CD14-positive monocyte (primary cell): ENCODE data around the gene PGBD1. TPM values are rescaled to one million over a fixed set of nuclear protein-coding genes. Genes with fewer than 3 reads are reported as not detected.

Source experiments
- DNase-seq, 3 donors: peaks; one replicate each; pipeline ENCODE4 v3.0.0-alpha.2; 2011 to 2022
- H2AFZ ChIP-seq: 2 replicates; pipeline ENCODE4 v1.6.0; 2012; ENCODE audit warnings: mild to moderate bottlenecking, low read depth, low read length, inconsistent platforms; ENCODE audit not compliant: insufficient read depth, poor library complexity, severe bottlenecking
- H3K27ac ChIP-seq, 2 donors: 1 replicate in 1 of 2; 2 replicates in 1 of 2; pipeline ENCODE4 v1.5.1; 2012 to 2013; ENCODE audit warnings: low read length in 2 of 2, control low read depth in 1 of 2, inconsistent platforms in 1 of 2, low read depth in 1 of 2, mild to moderate bottlenecking in 1 of 2
- H3K27me3 ChIP-seq, 2 donors: one replicate each; pipeline versions ENCODE4 v1.6.0 to v1.6.1; 2011 to 2013; ENCODE audit warnings: low read length in 2 of 2; ENCODE audit not compliant: control insufficient read depth in 2 of 2, insufficient read depth in 2 of 2
- H3K36me3 ChIP-seq, 2 donors: replicated peaks in 1 of 2; 1 replicate in 1 of 2; 2 replicates in 1 of 2; pipeline versions ENCODE4 v1.5.1 to v1.6.1; 2012 to 2013; ENCODE audit warnings: low read length in 2 of 2, control low read depth in 1 of 2, inconsistent platforms in 1 of 2, mild to moderate bottlenecking in 1 of 2; ENCODE audit not compliant: insufficient read depth in 2 of 2, control insufficient read depth in 1 of 2
- H3K4me1 ChIP-seq, 2 donors: 1 replicate in 1 of 2; 2 replicates in 1 of 2; pipeline versions ENCODE4 v1.5.1 to v1.6.1; 2012 to 2013; ENCODE audit warnings: low read length in 2 of 2, control low read depth in 1 of 2, inconsistent platforms in 1 of 2, mild to moderate bottlenecking in 1 of 2, moderate library complexity in 1 of 2; ENCODE audit not compliant: insufficient read depth in 2 of 2, control insufficient read depth in 1 of 2
- H3K4me2 ChIP-seq: replicated peaks from 2 replicates; pipeline ENCODE3; 2012; ENCODE audit warnings: low read length, moderate library complexity, mild to moderate bottlenecking; ENCODE audit not compliant: poor library complexity, severe bottlenecking; ENCODE audit errors: extremely low read depth
- H3K4me3 ChIP-seq, 3 experiments: fragments of 200-600 bp in 1 of 3; sonication (generic) in 1 of 3; replicated peaks in 1 of 3; 1 replicate in 2 of 3; 2 replicates in 1 of 3; pipeline ENCODE4 v1.5.1; 2011 to 2013; ENCODE audit warnings: low read length in 3 of 3, mild to moderate bottlenecking in 3 of 3, control low read depth in 2 of 3, low read depth in 2 of 3, inconsistent platforms in 1 of 3, moderate library complexity in 1 of 3
- H3K79me2 ChIP-seq: 2 replicates; pipeline ENCODE4 v1.6.0; 2012; ENCODE audit warnings: mild to moderate bottlenecking, control low read depth, inconsistent platforms, low read length, moderate library complexity; ENCODE audit not compliant: insufficient read depth
- H3K9ac ChIP-seq: 2 replicates; pipeline ENCODE4 v1.6.0; 2017; ENCODE audit warnings: low read length, mild to moderate bottlenecking; ENCODE audit not compliant: insufficient read depth, poor library complexity, severe bottlenecking
- H3K9me3 ChIP-seq, 2 donors: replicated peaks in 1 of 2; 1 replicate in 1 of 2; 2 replicates in 1 of 2; pipeline versions ENCODE4 v1.5.1 to v1.6.1; 2012 to 2013; ENCODE audit warnings: low read length in 2 of 2, control low read depth in 1 of 2; ENCODE audit not compliant: control insufficient read depth in 1 of 2, insufficient read depth in 1 of 2
- H4K20me1 ChIP-seq: 2 replicates; pipeline ENCODE4 v1.6.0; 2012; ENCODE audit warnings: mild to moderate bottlenecking, low read length, control low read depth, moderate library complexity; ENCODE audit not compliant: insufficient read depth
- H3K27ac Mint-ChIP-seq, 7 donors: one replicate each; pipeline ENCODE4 v1.8.0; 2020; ENCODE audit warnings: mild to moderate bottlenecking in 7 of 7, mixed read lengths in 7 of 7, moderate library complexity in 6 of 7, inconsistent platforms in 2 of 7
- H3K27me3 Mint-ChIP-seq, 3 donors: one replicate each; pipeline ENCODE4 v1.8.0; 2021 to 2022; ENCODE audit warnings: low read depth in 3 of 3, mild to moderate bottlenecking in 3 of 3, mixed read lengths in 3 of 3, moderate library complexity in 3 of 3, inconsistent platforms in 1 of 3
- H3K36me3 Mint-ChIP-seq, 2 donors: one replicate each; pipeline ENCODE4 v1.8.0; 2020; ENCODE audit warnings: mixed read lengths in 2 of 2, inconsistent platforms in 1 of 2, mild to moderate bottlenecking in 1 of 2
- H3K4me1 Mint-ChIP-seq: one replicate; pipeline ENCODE4 v1.8.0; 2020; ENCODE audit warnings: mild to moderate bottlenecking, mixed read lengths
- H3K4me3 Mint-ChIP-seq, 2 donors: one replicate each; pipeline ENCODE4 v1.8.0; 2020; ENCODE audit warnings: mild to moderate bottlenecking in 2 of 2, mixed read lengths in 2 of 2, moderate library complexity in 1 of 2
- H3K9me3 Mint-ChIP-seq, 7 donors: one replicate each; pipeline ENCODE4 v1.8.0; 2020 to 2022; ENCODE audit warnings: mixed read lengths in 7 of 7, mild to moderate bottlenecking in 6 of 7, moderate library complexity in 6 of 7, inconsistent platforms in 2 of 7
- CTCF ChIP-seq: fragments of 200-600 bp; IDR thresholded peaks from one replicate; pipeline ENCODE4 v1.8.0; 2022; ENCODE audit warnings: antibody characterized with exemption, mild to moderate bottlenecking
- WGBS: methylation state at CpG from one replicate; pipeline ENCODE4 v1.1.5; 2013; ENCODE audit warnings: missing lambda C conversion rate; ENCODE audit not compliant: insufficient coverage; 5-methylcytosine and 5-hydroxymethylcytosine counted together
- intact Hi-C, 2 donors: fragments of 100-400 bp; cut with micrococcal nuclease; formaldehyde crosslinking; loops; one replicate each; pipeline versions ENCODE4 v1.15.0 to v1.15.1; 2023
- polyA plus RNA-seq, 3 donors: library from polyadenylated mRNA; depleted of rRNA in 1 of 3; unstranded in 2 of 3; stranded (reverse) in 1 of 3; fragments of 300-500 nt in 2 of 3; fragments of >200 nt in 1 of 3; fragmentation: Illumina TruSeq in 2 of 3; gene quantifications; 1 replicate in 2 of 3; 2 replicates in 1 of 3; pipeline ENCODE4 v1.2.3, GENCODE V29; 2012 to 2021

The PGBD1 gene
- polyA plus RNA-seq, 3 donors = 0.15 to 0.36 (median 0.17) TPM

- no CpG with 5 or more reads among the region's 2 CpGs for whole genome bisulfite sequencing
- H4K20me1 ChIP-seq = no peaks in the 10 kb centered on the region
- intact Hi-C loops = loop anchor here (10.0 kb wide), 3 partner anchors 68 to 1198 kb away; partner anchors contain the start of genes ZNF165 (in 1 of the 2) and ZSCAN26 (in 1 of the 2)
Observed at GRCh38 chr6:28333047-28333446, 51.7 kb downstream of the PGBD1 start.

GRCh38 chr6:28333599-28334018, 52.2 kb downstream of the PGBD1 start:
- Histone ChIP-seq H3K9ac (no peak overlapping the region), H3K27ac (no peak overlapping the region), H3K4me1 (peaks cover 15 to 16% of the 10 kb centered on the region in 2 donors), H3K9me3 (peaks cover 0 to 6% of the 10 kb centered on the region in 2 donors), H4K20me1 (no peaks in the 10 kb centered on the region), H3K27me3 (no peaks in the 10 kb centered on the region), H3K79me2 (no peaks in the 10 kb centered on the region), H3K4me3 (no peak overlapping the region), H3K36me3 (no peaks in the 10 kb centered on the region), H3K4me2 (no peak overlapping the region), H2AFZ (no peak overlapping the region)
- H3K4me3 Mint-ChIP-seq = no peak overlapping the region
- peaks cover 4 to 12% (median 9%) of the 10 kb centered on the region in 7 donors for H3K9me3 Mint-ChIP-seq
- no peak for DNase-seq
- peaks cover 0 to 2% of the 10 kb centered on the region in 2 donors for H3K36me3 Mint-ChIP-seq
- intact Hi-C loops = loop anchor here (10.0 kb wide), 3 partner anchors 69 to 1199 kb away; partner anchors contain the start of genes ZNF165 (in 1 of the 2) and ZSCAN26 (in 1 of the 2)
- H3K27ac Mint-ChIP-seq = peak overlapping the region in 1 of 7 donors; percentile 14
- H3K4me1 Mint-ChIP-seq = peaks cover 5% of the 10 kb centered on the region
- 25% methylated on average over 1 of the region's 1 CpG for WGBS
- TF ChIP-seq CTCF = no peak
- no peaks in the 10 kb centered on the region for H3K27me3 Mint-ChIP-seq

More at GRCh38 chr6:28333047-28333446, 51.7 kb downstream of the PGBD1 start:
- Mint-ChIP-seq H3K4me3 (no peak overlapping the region), H3K36me3 (peaks cover 0 to 2% of the 10 kb centered on the region in 2 donors), H3K9me3 (peaks cover 6 to 15% (median 12%) of the 10 kb centered on the region in 7 donors), H3K4me1 (peaks cover 5% of the 10 kb centered on the region), H3K27me3 (no peaks in the 10 kb centered on the region), H3K27ac (no peak overlapping the region)
- H3K27ac ChIP-seq = no peak overlapping the region
- no peak overlapping the region for H3K4me3 ChIP-seq
- H3K27me3 ChIP-seq = no peaks in the 10 kb centered on the region
- no peaks in the 10 kb centered on the region for H3K79me2 ChIP-seq
- H3K4me2 ChIP-seq = no peak overlapping the region
- no peak for TF ChIP-seq CTCF
- DNase-seq = no peak
- H3K9ac ChIP-seq = no peak overlapping the region
- no peaks in the 10 kb centered on the region for H3K36me3 ChIP-seq
- peaks cover 0 to 9% of the 10 kb centered on the region in 2 donors for H3K9me3 ChIP-seq
- H2AFZ ChIP-seq = no peak overlapping the region
- H3K4me1 ChIP-seq = peaks cover 15 to 16% of the 10 kb centered on the region in 2 donors
